GM12891 (cell line): ENCODE measurements around the gene PAK5.

Experiments
- DNase-seq: peaks from one replicate; pipeline ENCODE4 v3.0.0; 2011; ENCODE audit warnings: low spot score; ENCODE audit not compliant: insufficient read length
- FAIRE-seq: peaks from 2 replicates; lab custom pipeline; 2011; peaks lifted over from hg19 to GRCh38; lab: Jason Lieb, UNC
- PAX5 ChIP-seq: IDR thresholded peaks from 2 replicates; pipeline ENCODE4 v1.6.1; 2011; ENCODE audit warnings: low read length, moderate library complexity, mild to moderate bottlenecking; ENCODE audit not compliant: insufficient read depth, severe bottlenecking
- POLR2A ChIP-seq: IDR thresholded peaks from 2 replicates; pipeline ENCODE4 v1.6.1; 2011; ENCODE audit warnings: low read depth, low read length, control low read depth
- POLR2AphosphoS5 ChIP-seq: IDR thresholded peaks from 2 replicates; pipeline ENCODE4 v1.6.1; 2011; ENCODE audit warnings: low read depth, low read length, control low read depth
- POU2F2 ChIP-seq: IDR thresholded peaks from 2 replicates; pipeline ENCODE4 v1.6.1; 2011; ENCODE audit warnings: low read depth, mild to moderate bottlenecking, control low read depth, low read length, moderate library complexity
- SPI1 ChIP-seq: IDR thresholded peaks from 2 replicates; pipeline ENCODE4 v1.6.1; 2011; ENCODE audit warnings: low read depth, low read length, control low read depth
- TAF1 ChIP-seq: IDR thresholded peaks from 2 replicates; pipeline ENCODE4 v1.6.1; 2011; ENCODE audit warnings: low read depth, low read length, control low read depth

The PAK5 gene

GRCh38 chr20:9566977-9567376 is 271.9 kb downstream of the PAK5 start:
- DNase-seq: no peak
- no peak for TF ChIP-seq POU2F2
- no peak for TF ChIP-seq PAX5
- no peak for TF ChIP-seq TAF1
- no peak for TF ChIP-seq POLR2A
- TF ChIP-seq POLR2AphosphoS5: no peak
- TF ChIP-seq SPI1: no peak
- FAIRE-seq: no peak

- no peak for DNase-seq
- no peak for TF ChIP-seq POLR2AphosphoS5
- no peak for TF ChIP-seq PAX5
- TF ChIP-seq SPI1: no peak
- no peak for TF ChIP-seq POLR2A
- TF ChIP-seq POU2F2: no peak
- no peak for TF ChIP-seq TAF1
- no peak for FAIRE-seq
These were observed 272.8 kb downstream of the PAK5 start for GRCh38 chr20:9565910-9566550.

GRCh38 chr20:9557411-9557810 is 281.5 kb downstream of the PAK5 start:
- DNase-seq (no peak), FAIRE-seq (no peak)
- TF ChIP-seq POU2F2: no peak
- TF ChIP-seq PAX5: no peak
- no peak for TF ChIP-seq TAF1
- no peak for TF ChIP-seq SPI1
- TF ChIP-seq POLR2A: no peak
- no peak for TF ChIP-seq POLR2AphosphoS5

- FAIRE-seq (no peak), DNase-seq (no peak)
- TF ChIP-seq POU2F2 (no peak), POLR2A (no peak), SPI1 (no peak), TAF1 (no peak), PAX5 (no peak), POLR2AphosphoS5 (no peak)
These were observed 283.1 kb downstream of the PAK5 start for GRCh38 chr20:9555781-9556180.

GRCh38 chr20:9551808-9552550 is 286.9 kb downstream of the PAK5 start:
- FAIRE-seq: no peak
- DNase-seq: no peak
- TF ChIP-seq PAX5 (no peak), TAF1 (no peak), POLR2A (no peak), POU2F2 (no peak), POLR2AphosphoS5 (no peak)

GRCh38 chr20:9550871-9551270 is 288.0 kb downstream of the PAK5 start:
- DNase-seq: no peak
- FAIRE-seq: no peak
- TF ChIP-seq POLR2AphosphoS5 (no peak), SPI1 (no peak), POU2F2 (no peak), TAF1 (no peak), POLR2A (no peak), PAX5 (no peak)

GRCh38 chr20:9550283-9550682 is 288.6 kb downstream of the PAK5 start:
- FAIRE-seq: no peak
- TF ChIP-seq POU2F2 (no peak), SPI1 (no peak), POLR2A (no peak), PAX5 (no peak), TAF1 (no peak), POLR2AphosphoS5 (no peak)
- no peak for DNase-seq

- FAIRE-seq (no peak), DNase-seq (no peak)
- TF ChIP-seq POLR2AphosphoS5 (no peak), POU2F2 (no peak), SPI1 (no peak), PAX5 (no peak), POLR2A (no peak), TAF1 (no peak)
These were observed 295.7 kb downstream of the PAK5 start for GRCh38 chr20:9543214-9543613.

- DNase-seq (no peak), FAIRE-seq (no peak)
- no peak for TF ChIP-seq POLR2AphosphoS5
- TF ChIP-seq POU2F2: no peak
- no peak for TF ChIP-seq TAF1
- TF ChIP-seq SPI1: no peak
- TF ChIP-seq PAX5: no peak
- no peak for TF ChIP-seq POLR2A
These were observed 303.4 kb downstream of the PAK5 start for GRCh38 chr20:9535449-9535848.
